GM12874 (cell line): Measurements from ENCODE around the gene PPAT.

Experiments used
- TF ChIP-seq, protein P1 (sequence below): IDR thresholded peaks from 2 replicates; pipeline ENCODE4 v1.5.1; 2011; ENCODE audit warnings: low read depth, mild to moderate bottlenecking, control low read depth, low read length, moderate library complexity; ENCODE audit not compliant: insufficient read depth

PPAT gene

DNA sequence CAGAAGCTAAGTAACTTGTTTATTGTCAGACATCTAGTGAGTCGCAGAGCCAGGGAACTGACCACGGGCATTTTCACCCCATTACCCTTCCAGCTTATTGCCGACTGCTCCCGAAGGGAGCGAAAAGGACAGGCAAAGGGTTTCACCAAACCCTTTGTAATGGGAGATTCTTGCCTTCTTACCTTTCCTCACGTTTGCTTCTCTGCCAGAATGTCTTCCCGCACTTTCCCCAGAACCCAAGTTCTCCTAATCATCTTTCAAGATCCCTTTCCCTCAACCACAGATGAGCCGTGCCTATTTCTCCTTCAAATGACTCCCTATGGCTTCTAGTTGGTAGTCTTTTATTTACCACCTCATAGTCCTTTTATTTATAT is 31.5 kb upstream of the PPAT start:
- TF ChIP-seq, protein P1, sequence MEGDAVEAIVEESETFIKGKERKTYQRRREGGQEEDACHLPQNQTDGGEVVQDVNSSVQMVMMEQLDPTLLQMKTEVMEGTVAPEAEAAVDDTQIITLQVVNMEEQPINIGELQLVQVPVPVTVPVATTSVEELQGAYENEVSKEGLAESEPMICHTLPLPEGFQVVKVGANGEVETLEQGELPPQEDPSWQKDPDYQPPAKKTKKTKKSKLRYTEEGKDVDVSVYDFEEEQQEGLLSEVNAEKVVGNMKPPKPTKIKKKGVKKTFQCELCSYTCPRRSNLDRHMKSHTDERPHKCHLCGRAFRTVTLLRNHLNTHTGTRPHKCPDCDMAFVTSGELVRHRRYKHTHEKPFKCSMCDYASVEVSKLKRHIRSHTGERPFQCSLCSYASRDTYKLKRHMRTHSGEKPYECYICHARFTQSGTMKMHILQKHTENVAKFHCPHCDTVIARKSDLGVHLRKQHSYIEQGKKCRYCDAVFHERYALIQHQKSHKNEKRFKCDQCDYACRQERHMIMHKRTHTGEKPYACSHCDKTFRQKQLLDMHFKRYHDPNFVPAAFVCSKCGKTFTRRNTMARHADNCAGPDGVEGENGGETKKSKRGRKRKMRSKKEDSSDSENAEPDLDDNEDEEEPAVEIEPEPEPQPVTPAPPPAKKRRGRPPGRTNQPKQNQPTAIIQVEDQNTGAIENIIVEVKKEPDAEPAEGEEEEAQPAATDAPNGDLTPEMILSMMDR: no peak

DNA sequence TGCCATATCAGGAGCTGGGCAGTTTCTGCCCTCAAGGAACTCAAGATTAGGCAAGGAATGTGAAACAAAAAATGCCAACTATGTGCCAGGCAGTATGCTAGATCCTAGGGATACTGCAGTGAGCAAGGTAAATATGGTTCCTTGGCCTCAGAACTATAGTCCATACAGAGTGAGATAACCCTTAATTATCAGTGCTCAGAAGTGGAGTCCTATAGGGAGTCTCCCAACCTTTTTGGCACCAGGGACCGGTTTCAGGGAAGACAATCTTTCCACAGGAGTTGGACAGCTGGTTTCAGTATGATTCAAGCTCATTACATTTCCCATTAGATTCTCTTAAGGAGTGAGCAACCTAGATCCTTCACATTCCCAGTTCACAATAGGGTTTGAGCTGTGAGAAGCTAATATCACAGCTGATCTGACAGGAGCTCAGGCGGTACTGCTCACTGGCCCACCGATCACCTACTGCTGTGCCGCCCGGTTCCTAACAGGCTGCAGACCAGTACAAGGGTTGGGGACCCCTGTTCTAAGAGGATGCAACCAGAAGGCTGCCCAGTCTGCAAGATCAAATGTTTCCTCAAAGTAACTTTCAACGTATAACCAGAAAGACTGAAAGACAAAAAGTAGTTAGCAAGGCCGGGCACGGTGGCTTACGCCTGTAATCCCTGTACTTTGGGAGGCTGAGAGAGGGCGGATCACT is 30.3 kb upstream of the PPAT start:
- TF ChIP-seq, protein P1: no peak

DNA sequence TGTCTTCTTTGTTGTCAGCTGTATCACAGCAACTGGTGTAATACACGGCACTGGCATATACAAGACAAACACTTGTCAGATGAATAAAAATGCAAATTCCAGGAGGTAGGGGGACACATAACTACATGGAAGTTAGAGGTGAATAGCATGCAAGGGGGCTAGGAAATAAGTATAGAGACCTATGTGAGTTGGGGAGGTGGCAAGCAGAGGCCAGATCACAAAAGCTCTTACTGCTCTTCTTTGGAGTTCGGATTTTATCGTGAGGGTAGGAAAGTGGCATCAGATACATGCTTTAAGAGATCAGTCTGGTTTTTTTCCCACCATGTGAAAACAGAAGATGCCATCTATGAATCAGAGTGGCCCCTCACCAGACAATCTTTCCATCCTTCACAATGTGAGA is 29.2 kb upstream of the PPAT start:
- TF ChIP-seq, protein P1: no peak

DNA sequence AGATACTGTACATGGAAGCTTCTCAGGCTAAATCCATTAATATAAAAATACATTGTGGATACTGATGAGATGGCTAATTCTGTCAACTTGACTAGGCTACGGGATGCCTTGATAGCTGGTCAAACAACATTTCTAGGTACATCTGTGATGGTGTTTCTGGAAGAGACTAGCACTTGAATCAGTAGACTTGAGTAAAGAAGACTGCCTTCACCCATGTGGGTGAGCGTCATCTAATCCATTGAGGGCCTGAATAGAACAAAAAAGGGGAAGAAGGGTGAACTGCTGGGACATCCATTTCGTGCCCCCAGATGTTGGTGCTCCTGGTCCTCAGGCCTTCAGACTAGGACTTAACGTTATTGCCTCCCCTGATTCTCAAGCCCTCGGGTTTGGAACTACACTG is 28.3 kb upstream of the PPAT start:
- TF ChIP-seq, protein P1: no peak

DNA sequence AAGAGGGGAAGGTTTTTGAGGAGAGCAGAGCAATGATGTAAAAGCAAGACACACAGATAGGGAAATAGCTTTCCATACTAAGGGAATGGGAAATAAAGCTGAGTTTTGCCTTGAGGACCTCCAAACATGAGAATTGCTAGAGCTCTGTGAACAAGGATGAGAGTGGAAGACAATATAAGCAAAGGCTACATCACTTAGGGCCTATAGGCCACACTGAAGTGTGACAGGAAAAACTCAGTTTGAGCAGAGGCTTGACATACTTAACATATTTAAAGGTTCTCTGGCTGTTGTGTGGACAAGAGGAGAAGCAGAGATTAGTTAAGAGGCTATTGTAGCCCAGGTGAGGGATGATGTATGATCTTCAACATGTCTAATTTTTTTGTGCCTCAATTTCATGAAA is 26.7 kb upstream of the PPAT start:
- TF ChIP-seq, protein P1: no peak

DNA sequence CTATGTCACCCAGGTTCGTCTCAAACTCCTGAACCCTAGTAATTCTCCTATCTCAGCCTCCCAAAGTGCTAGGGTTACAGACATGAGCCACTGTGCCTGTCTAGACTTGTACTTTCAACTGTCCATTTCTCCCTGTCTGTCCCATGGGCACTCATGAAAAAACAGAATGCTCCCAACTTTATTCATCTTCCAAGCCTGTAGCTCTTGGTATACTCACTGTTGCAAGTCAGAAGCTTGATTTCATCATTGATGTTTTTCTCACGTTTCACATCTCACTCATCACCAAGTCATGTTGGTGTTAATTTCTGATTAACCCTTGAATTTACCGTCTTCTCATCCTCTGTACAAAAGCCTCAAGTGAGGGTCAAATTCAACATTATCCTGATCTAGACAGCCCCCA is 24.7 kb upstream of the PPAT start:
- TF ChIP-seq, protein P1: no peak

DNA sequence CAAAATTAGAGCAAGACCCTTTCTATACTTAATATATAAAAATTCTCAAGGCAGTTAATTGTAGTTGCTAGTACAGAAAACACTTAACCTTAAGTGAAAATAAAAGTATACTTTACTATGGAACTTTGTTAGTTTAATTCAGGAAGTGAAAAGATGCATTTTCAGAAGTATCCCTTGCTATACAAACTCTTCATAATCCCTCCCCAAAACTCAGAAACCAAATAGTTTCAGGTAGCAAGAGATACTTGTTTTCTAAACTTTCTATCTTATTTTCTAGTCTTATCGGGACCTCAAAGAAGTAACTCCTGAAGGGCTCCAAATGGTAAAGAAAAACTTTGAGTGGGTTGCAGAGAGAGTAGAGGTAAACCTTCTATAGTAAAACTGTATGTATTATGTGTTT is 14.9 kb upstream of the PPAT start:
- TF ChIP-seq, protein P1: no peak

DNA sequence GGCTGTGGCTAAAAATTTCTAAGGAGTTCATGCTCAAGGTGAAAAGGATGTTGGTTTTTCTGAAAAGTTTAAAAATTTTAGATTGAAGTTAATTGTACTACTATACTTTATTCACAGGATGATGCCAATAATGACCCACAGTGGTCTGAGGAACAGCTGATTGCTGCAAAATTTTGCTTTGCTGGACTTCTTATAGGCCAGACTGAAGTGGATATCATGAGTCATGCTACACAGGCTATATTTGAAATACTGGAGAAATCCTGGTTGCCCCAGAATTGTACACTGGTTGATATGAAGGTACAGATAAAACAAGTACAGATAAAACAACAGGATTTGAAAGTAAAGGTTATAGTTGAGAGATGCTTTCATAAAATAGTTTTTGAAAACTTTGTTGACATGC is 12.9 kb upstream of the PPAT start:
- TF ChIP-seq, protein P1: no peak
